Spleen (tissue), 7 donors: Measurements from ENCODE around the gene VEZT.

ENCODE experiments used
- CTCF ChIP-seq, 11 experiments: fragments of 200-600 bp in 7 of 11; fragments of 450-650 bp in 4 of 11; sonication (generic) in 4 of 11; IDR thresholded peaks in 8 of 11; conservative IDR thresholded peaks in 3 of 11; 1 replicate in 7 of 11; 2 replicates in 4 of 11; pipeline versions ENCODE4 v1.4.0 to v1.8.0; 2016 to 2021; ENCODE audit warnings: antibody characterized with exemption in 11 of 11, inconsistent platforms in 4 of 11, mild to moderate bottlenecking in 1 of 11
- POLR2A ChIP-seq, 3 donors: fragments of 450-650 bp; IDR thresholded peaks; one replicate each; pipeline ENCODE4 v1.5.1; 2017; ENCODE audit warnings: antibody characterized with exemption in 3 of 3, mild to moderate bottlenecking in 1 of 3
- donor health status: DM: no; HTN: no; CAD: no; lungs with moderate emphysema.
- donor health status: DM: no; HTN: no; CAD: no.
- donor health status: DM: no; HTN: no; CAD: no.

- TF ChIP-seq POLR2A (IDR thresholded peaks at IDR 0.05): no peak
- TF ChIP-seq CTCF (IDR thresholded peaks at IDR 0.05 in 8 of 11, conservative IDR thresholded peaks at IDR 0.05 in 3 of 11): no peak
Observed at GRCh38 chr12:95228617-95229016, 11.0 kb downstream of the VEZT start.
